Measurements from ENCODE around the gene ZNF512. TPM values are rescaled to one million over a fixed set of nuclear protein-coding genes. Genes with fewer than 3 reads are reported as not detected.

The ZNF512 gene
- total and polyA plus RNA-seq, 2 of the 13 experiments (the other 11 are each of a cell fraction or from before 2014, with no cell fraction given), result 29.8 to 31.0 TPM

- FAIRE-seq (no peak), ATAC-seq (no peak), DNase-seq (ENCODE audit: low spot score) (no peak)
- Histone ChIP-seq H2AFZ (ENCODE audit: low read length) (no peak overlapping the region), H4K20me1 (ENCODE audit: insufficient read depth, low read length) (no peaks in the 10 kb centered on the region), H3K27me3 (ENCODE audit: control insufficient read depth in 1 of 2, insufficient read depth in 2 of 2, low read length in 2 of 2) (0 out of 5 replicates have a peak, but pooled peaks cover 0 to 6% of the 10 kb centered on the region in 2 experiments), H3K36me3 (replicated peaks in 1 of 2; ENCODE audit: control insufficient read depth in 1 of 2, insufficient read depth in 2 of 2, low read length in 2 of 2) (no peaks in the 10 kb centered on the region), H3K4me2 (ENCODE audit: low read depth, low read length) (no peak overlapping the region), H3K4me1 (ENCODE audit: insufficient read depth, low read length) (no peaks in the 10 kb centered on the region), H3K9me3 (ENCODE audit: low read length) (no peaks in the 10 kb centered on the region), H3K9ac (ENCODE audit: insufficient read depth, low read depth, low read length) (no peak overlapping the region), H3K79me2 (ENCODE audit: insufficient read depth, low read length) (no peaks in the 10 kb centered on the region), H3K4me3 (replicated peaks in 1 of 3; ENCODE audit: insufficient read depth in 1 of 3, low read depth in 2 of 3, low read length in 3 of 3) (no peak overlapping the region), H3K27ac (ENCODE audit: extremely low read length, insufficient read depth, low read length) (no peak overlapping the region)
- no TSS peak for BruUV-seq (replicated peaks)
- TF ChIP-seq ZNF782 (CRISPR knock-in tag; IDR thresholded peaks at IDR 0.05; ENCODE audit: borderline replicate concordance), result no peak
- no peak for TF ChIP-seq FOXP1 (IDR thresholded peaks at IDR 0.05)
- no peak for TF ChIP-seq FOXP1 (CRISPR knock-in tag; IDR thresholded peaks at IDR 0.05)
- no peak for TF ChIP-seq ZFYVE20 (CRISPR knock-in tag; IDR thresholded peaks at IDR 0.05; ENCODE audit: borderline replicate concordance, low read depth)
- TF ChIP-seq ZNF749 (CRISPR knock-in tag; IDR thresholded peaks at IDR 0.05; ENCODE audit: borderline replicate concordance), result no peak
- TF ChIP-seq, protein P1, sequence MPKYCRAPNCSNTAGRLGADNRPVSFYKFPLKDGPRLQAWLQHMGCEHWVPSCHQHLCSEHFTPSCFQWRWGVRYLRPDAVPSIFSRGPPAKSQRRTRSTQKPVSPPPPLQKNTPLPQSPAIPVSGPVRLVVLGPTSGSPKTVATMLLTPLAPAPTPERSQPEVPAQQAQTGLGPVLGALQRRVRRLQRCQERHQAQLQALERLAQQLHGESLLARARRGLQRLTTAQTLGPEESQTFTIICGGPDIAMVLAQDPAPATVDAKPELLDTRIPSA (CRISPR knock-in tag; IDR thresholded peaks at IDR 0.05; ENCODE audit: borderline replicate concordance), result no peak
- TF ChIP-seq ZMYM2 (CRISPR knock-in tag; IDR thresholded peaks at IDR 0.05), result no peak
- no peak for TF ChIP-seq ZFP62 (CRISPR knock-in tag; IDR thresholded peaks at IDR 0.05)
- TF ChIP-seq KLF16 (CRISPR knock-in tag; IDR thresholded peaks at IDR 0.05), result no peak
- CTCF ChIA-PET (ENCODE audit: low intra/inter-chr PET ratio, low total read pairs), result no interaction called here
- POLR2A ChIA-PET, result interaction anchor here (1.1 to 4.1 kb wide), 3 partner anchors 8 to 54 kb away, joined by 3 to 17 read pairs (median 5); partner anchors contain the start of gene ZNF512
- intact Hi-C loops (cut with micrococcal nuclease; ENCODE audit: unreplicated experiment), result no loop called here
- WGBS (ENCODE audit: low lambda C conversion rate), result 27% methylated on average over 1 of the region's 1 CpG
- in situ Hi-C loops (cut with HindIII; ENCODE audit: extremely low pct_ligation_motif_present, low pct_unique_long_range_greater_than_20kb), result no loop called here
Measured at GRCh38 chr2:27571681-27572080, 11.2 kb upstream of the ZNF512 start.

DNA sequence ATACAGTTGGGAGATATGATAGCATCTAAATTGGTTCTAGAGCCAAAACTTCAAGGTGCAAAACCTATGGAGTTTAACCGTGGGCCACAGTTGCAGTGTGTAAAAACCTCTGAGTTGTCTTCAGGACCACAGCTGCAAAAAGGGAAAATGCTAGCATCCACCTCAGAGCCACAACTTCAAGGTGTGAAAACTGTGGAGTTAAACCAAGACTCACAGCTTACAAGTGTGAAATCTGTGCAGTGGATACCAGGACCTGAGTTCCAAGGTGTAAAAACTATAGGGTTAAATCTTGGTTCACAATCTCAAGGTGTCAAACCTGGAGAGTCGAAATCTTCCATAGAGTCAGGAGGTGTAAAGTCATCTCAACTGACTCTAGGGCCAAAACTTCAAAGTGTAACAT is 10.4 kb upstream of the ZNF512 start:
- H3K36me3 ChIP-seq (replicated peaks in 1 of 2; ENCODE audit: control insufficient read depth in 1 of 2, insufficient read depth in 2 of 2, low read length in 2 of 2), result no peaks in the 10 kb centered on the region
- no TSS peak for BruUV-seq (replicated peaks)
- H3K9ac ChIP-seq (ENCODE audit: insufficient read depth, low read depth, low read length), result no peak overlapping the region
- no peak overlapping the region for H3K27ac ChIP-seq (ENCODE audit: extremely low read length, insufficient read depth, low read length)
- no peaks in the 10 kb centered on the region for H3K4me1 ChIP-seq (ENCODE audit: insufficient read depth, low read length)
- 0 out of 5 replicates have a peak, but pooled peaks cover 0 to 6% of the 10 kb centered on the region in 2 experiments for H3K27me3 ChIP-seq (ENCODE audit: control insufficient read depth in 1 of 2, insufficient read depth in 2 of 2, low read length in 2 of 2)
- no peak overlapping the region for H3K4me3 ChIP-seq (replicated peaks in 1 of 3; ENCODE audit: insufficient read depth in 1 of 3, low read depth in 2 of 3, low read length in 3 of 3)
- ATAC-seq (no peak), DNase-seq (ENCODE audit: low spot score) (no peak), FAIRE-seq (no peak)
- no peaks in the 10 kb centered on the region for H4K20me1 ChIP-seq (ENCODE audit: insufficient read depth, low read length)
- ChIA-PET CTCF (ENCODE audit: low intra/inter-chr PET ratio, low total read pairs) (no interaction called here), POLR2A (interaction anchor here (4.1 kb wide), 1 partner anchor 10 kb away, joined by 17 read pairs; the partner anchor contains the start of gene ZNF512)
- intact Hi-C loops (cut with micrococcal nuclease; ENCODE audit: unreplicated experiment) (no loop called here), in situ Hi-C loops (cut with HindIII; ENCODE audit: extremely low pct_ligation_motif_present, low pct_unique_long_range_greater_than_20kb) (no loop called here)
- no peak overlapping the region for H3K4me2 ChIP-seq (ENCODE audit: low read depth, low read length)
- no peak overlapping the region for H2AFZ ChIP-seq (ENCODE audit: low read length)
- WGBS (ENCODE audit: low lambda C conversion rate), result 23% methylated on average over 2 of the region's 2 CpGs
- no peaks in the 10 kb centered on the region for H3K9me3 ChIP-seq (ENCODE audit: low read length)
- no peaks in the 10 kb centered on the region for H3K79me2 ChIP-seq (ENCODE audit: insufficient read depth, low read length)
- TF ChIP-seq ZNF451 (CRISPR knock-in tag; IDR thresholded peaks at IDR 0.05) (no peak), TAF1 (CRISPR knock-in tag; IDR thresholded peaks at IDR 0.05) (no peak), ZNF12 (CRISPR knock-in tag; IDR thresholded peaks at IDR 0.05) (no peak)
- TF ChIP-seq, protein P2, sequence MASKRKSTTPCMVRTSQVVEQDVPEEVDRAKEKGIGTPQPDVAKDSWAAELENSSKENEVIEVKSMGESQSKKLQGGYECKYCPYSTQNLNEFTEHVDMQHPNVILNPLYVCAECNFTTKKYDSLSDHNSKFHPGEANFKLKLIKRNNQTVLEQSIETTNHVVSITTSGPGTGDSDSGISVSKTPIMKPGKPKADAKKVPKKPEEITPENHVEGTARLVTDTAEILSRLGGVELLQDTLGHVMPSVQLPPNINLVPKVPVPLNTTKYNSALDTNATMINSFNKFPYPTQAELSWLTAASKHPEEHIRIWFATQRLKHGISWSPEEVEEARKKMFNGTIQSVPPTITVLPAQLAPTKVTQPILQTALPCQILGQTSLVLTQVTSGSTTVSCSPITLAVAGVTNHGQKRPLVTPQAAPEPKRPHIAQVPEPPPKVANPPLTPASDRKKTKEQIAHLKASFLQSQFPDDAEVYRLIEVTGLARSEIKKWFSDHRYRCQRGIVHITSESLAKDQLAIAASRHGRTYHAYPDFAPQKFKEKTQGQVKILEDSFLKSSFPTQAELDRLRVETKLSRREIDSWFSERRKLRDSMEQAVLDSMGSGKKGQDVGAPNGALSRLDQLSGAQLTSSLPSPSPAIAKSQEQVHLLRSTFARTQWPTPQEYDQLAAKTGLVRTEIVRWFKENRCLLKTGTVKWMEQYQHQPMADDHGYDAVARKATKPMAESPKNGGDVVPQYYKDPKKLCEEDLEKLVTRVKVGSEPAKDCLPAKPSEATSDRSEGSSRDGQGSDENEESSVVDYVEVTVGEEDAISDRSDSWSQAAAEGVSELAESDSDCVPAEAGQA (IDR thresholded peaks at IDR 0.05; ENCODE audit: low read depth), result no peak
- TF ChIP-seq, protein P2 (CRISPR knock-in tag; IDR thresholded peaks at IDR 0.05; ENCODE audit: borderline replicate concordance), result 0 out of 2 replicates have a peak, but pooled peaks have one; percentile 30
